CD14-positive monocyte (primary cell): ENCODE results near the gene TAF10. TPM values are rescaled to one million over a fixed set of nuclear protein-coding genes. Genes with fewer than 3 reads are reported as not detected.

Source experiments
- DNase-seq, 3 donors: peaks; one replicate each; pipeline ENCODE4 v3.0.0-alpha.2; 2011 to 2022
- H2AFZ ChIP-seq: 2 replicates; pipeline ENCODE4 v1.6.0; 2012; ENCODE audit warnings: mild to moderate bottlenecking, low read depth, low read length, inconsistent platforms; ENCODE audit not compliant: insufficient read depth, poor library complexity, severe bottlenecking
- H3K27ac ChIP-seq, 2 donors: 1 replicate in 1 of 2; 2 replicates in 1 of 2; pipeline ENCODE4 v1.5.1; 2012 to 2013; ENCODE audit warnings: low read length in 2 of 2, control low read depth in 1 of 2, inconsistent platforms in 1 of 2, low read depth in 1 of 2, mild to moderate bottlenecking in 1 of 2
- H3K27me3 ChIP-seq, 2 donors: one replicate each; pipeline versions ENCODE4 v1.6.0 to v1.6.1; 2011 to 2013; ENCODE audit warnings: low read length in 2 of 2; ENCODE audit not compliant: control insufficient read depth in 2 of 2, insufficient read depth in 2 of 2
- H3K36me3 ChIP-seq, 2 donors: replicated peaks in 1 of 2; 1 replicate in 1 of 2; 2 replicates in 1 of 2; pipeline versions ENCODE4 v1.5.1 to v1.6.1; 2012 to 2013; ENCODE audit warnings: low read length in 2 of 2, control low read depth in 1 of 2, inconsistent platforms in 1 of 2, mild to moderate bottlenecking in 1 of 2; ENCODE audit not compliant: insufficient read depth in 2 of 2, control insufficient read depth in 1 of 2
- H3K4me1 ChIP-seq, 2 donors: 1 replicate in 1 of 2; 2 replicates in 1 of 2; pipeline versions ENCODE4 v1.5.1 to v1.6.1; 2012 to 2013; ENCODE audit warnings: low read length in 2 of 2, control low read depth in 1 of 2, inconsistent platforms in 1 of 2, mild to moderate bottlenecking in 1 of 2, moderate library complexity in 1 of 2; ENCODE audit not compliant: insufficient read depth in 2 of 2, control insufficient read depth in 1 of 2
- H3K4me2 ChIP-seq: replicated peaks from 2 replicates; pipeline ENCODE3; 2012; ENCODE audit warnings: low read length, moderate library complexity, mild to moderate bottlenecking; ENCODE audit not compliant: poor library complexity, severe bottlenecking; ENCODE audit errors: extremely low read depth
- H3K4me3 ChIP-seq, 3 experiments: fragments of 200-600 bp in 1 of 3; sonication (generic) in 1 of 3; replicated peaks in 1 of 3; 1 replicate in 2 of 3; 2 replicates in 1 of 3; pipeline ENCODE4 v1.5.1; 2011 to 2013; ENCODE audit warnings: low read length in 3 of 3, mild to moderate bottlenecking in 3 of 3, control low read depth in 2 of 3, low read depth in 2 of 3, inconsistent platforms in 1 of 3, moderate library complexity in 1 of 3
- H3K79me2 ChIP-seq: 2 replicates; pipeline ENCODE4 v1.6.0; 2012; ENCODE audit warnings: mild to moderate bottlenecking, control low read depth, inconsistent platforms, low read length, moderate library complexity; ENCODE audit not compliant: insufficient read depth
- H3K9ac ChIP-seq: 2 replicates; pipeline ENCODE4 v1.6.0; 2017; ENCODE audit warnings: low read length, mild to moderate bottlenecking; ENCODE audit not compliant: insufficient read depth, poor library complexity, severe bottlenecking
- H3K9me3 ChIP-seq, 2 donors: replicated peaks in 1 of 2; 1 replicate in 1 of 2; 2 replicates in 1 of 2; pipeline versions ENCODE4 v1.5.1 to v1.6.1; 2012 to 2013; ENCODE audit warnings: low read length in 2 of 2, control low read depth in 1 of 2; ENCODE audit not compliant: control insufficient read depth in 1 of 2, insufficient read depth in 1 of 2
- H4K20me1 ChIP-seq: 2 replicates; pipeline ENCODE4 v1.6.0; 2012; ENCODE audit warnings: mild to moderate bottlenecking, low read length, control low read depth, moderate library complexity; ENCODE audit not compliant: insufficient read depth
- H3K27ac Mint-ChIP-seq, 7 donors: one replicate each; pipeline ENCODE4 v1.8.0; 2020; ENCODE audit warnings: mild to moderate bottlenecking in 7 of 7, mixed read lengths in 7 of 7, moderate library complexity in 6 of 7, inconsistent platforms in 2 of 7
- H3K27me3 Mint-ChIP-seq, 3 donors: one replicate each; pipeline ENCODE4 v1.8.0; 2021 to 2022; ENCODE audit warnings: low read depth in 3 of 3, mild to moderate bottlenecking in 3 of 3, mixed read lengths in 3 of 3, moderate library complexity in 3 of 3, inconsistent platforms in 1 of 3
- H3K36me3 Mint-ChIP-seq, 2 donors: one replicate each; pipeline ENCODE4 v1.8.0; 2020; ENCODE audit warnings: mixed read lengths in 2 of 2, inconsistent platforms in 1 of 2, mild to moderate bottlenecking in 1 of 2
- H3K4me1 Mint-ChIP-seq: one replicate; pipeline ENCODE4 v1.8.0; 2020; ENCODE audit warnings: mild to moderate bottlenecking, mixed read lengths
- H3K4me3 Mint-ChIP-seq, 2 donors: one replicate each; pipeline ENCODE4 v1.8.0; 2020; ENCODE audit warnings: mild to moderate bottlenecking in 2 of 2, mixed read lengths in 2 of 2, moderate library complexity in 1 of 2
- H3K9me3 Mint-ChIP-seq, 7 donors: one replicate each; pipeline ENCODE4 v1.8.0; 2020 to 2022; ENCODE audit warnings: mixed read lengths in 7 of 7, mild to moderate bottlenecking in 6 of 7, moderate library complexity in 6 of 7, inconsistent platforms in 2 of 7
- CTCF ChIP-seq: fragments of 200-600 bp; IDR thresholded peaks from one replicate; pipeline ENCODE4 v1.8.0; 2022; ENCODE audit warnings: antibody characterized with exemption, mild to moderate bottlenecking
- WGBS: methylation state at CpG from one replicate; pipeline ENCODE4 v1.1.5; 2013; ENCODE audit warnings: missing lambda C conversion rate; ENCODE audit not compliant: insufficient coverage; 5-methylcytosine and 5-hydroxymethylcytosine counted together
- intact Hi-C, 2 donors: fragments of 100-400 bp; cut with micrococcal nuclease; formaldehyde crosslinking; loops; one replicate each; pipeline versions ENCODE4 v1.15.0 to v1.15.1; 2023
- polyA plus RNA-seq, 3 donors: library from polyadenylated mRNA; depleted of rRNA in 1 of 3; unstranded in 2 of 3; stranded (reverse) in 1 of 3; fragments of 300-500 nt in 2 of 3; fragments of >200 nt in 1 of 3; fragmentation: Illumina TruSeq in 2 of 3; gene quantifications; 1 replicate in 2 of 3; 2 replicates in 1 of 3; pipeline ENCODE4 v1.2.3, GENCODE V29; 2012 to 2021

The TAF10 gene
- polyA plus RNA-seq, 3 donors = 137 to 233 (median 232) TPM

GRCh38 chr11:6640985-6641701 is 29.1 kb upstream of the TAF10 start:
- no peaks in the 10 kb centered on the region for H3K36me3 ChIP-seq
- no peak for DNase-seq
- no peaks in the 10 kb centered on the region for H3K9me3 ChIP-seq
- no peaks in the 10 kb centered on the region for H3K4me1 Mint-ChIP-seq
- peaks cover 18 to 24% of the 10 kb centered on the region in 2 donors for H3K4me1 ChIP-seq
- no peak overlapping the region for H3K9ac ChIP-seq
- no peak overlapping the region for H3K4me3 ChIP-seq
- H2AFZ ChIP-seq = no peak overlapping the region
- no peaks in the 10 kb centered on the region for H4K20me1 ChIP-seq
- H3K4me3 Mint-ChIP-seq = no peak overlapping the region
- no peak overlapping the region for H3K27ac ChIP-seq
- H3K27me3 Mint-ChIP-seq = peaks cover 0 to 2% (median 0%) of the 10 kb centered on the region in 3 donors
- TF ChIP-seq CTCF = no peak
- H3K27me3 ChIP-seq = no peaks in the 10 kb centered on the region
- no peak overlapping the region for H3K27ac Mint-ChIP-seq
- no peaks in the 10 kb centered on the region for H3K36me3 Mint-ChIP-seq
- intact Hi-C loops = no loop called here
- H3K79me2 ChIP-seq = no peaks in the 10 kb centered on the region
- H3K9me3 Mint-ChIP-seq = no peaks in the 10 kb centered on the region
- H3K4me2 ChIP-seq = no peak overlapping the region
- WGBS = 98% methylated on average over 26 of the region's 26 CpGs

GRCh38 chr11:6640036-6640984 is 28.3 kb upstream of the TAF10 start:
- H3K4me3 ChIP-seq = no peak overlapping the region
- no peak overlapping the region for H3K27ac Mint-ChIP-seq
- no peaks in the 10 kb centered on the region for H3K36me3 Mint-ChIP-seq
- intact Hi-C loops = no loop called here
- no peaks in the 10 kb centered on the region for H3K27me3 Mint-ChIP-seq
- no peak for DNase-seq
- no peaks in the 10 kb centered on the region for H3K79me2 ChIP-seq
- TF ChIP-seq CTCF = no peak
- no peaks in the 10 kb centered on the region for H4K20me1 ChIP-seq
- no peaks in the 10 kb centered on the region for H3K36me3 ChIP-seq
- H3K4me1 ChIP-seq = peaks cover 23 to 27% of the 10 kb centered on the region in 2 donors
- H3K27me3 ChIP-seq = no peaks in the 10 kb centered on the region
- H3K4me3 Mint-ChIP-seq = no peak overlapping the region
- H3K27ac ChIP-seq = no peak overlapping the region
- no peaks in the 10 kb centered on the region for H3K9me3 ChIP-seq
- no peak overlapping the region for H2AFZ ChIP-seq
- no peaks in the 10 kb centered on the region for H3K9me3 Mint-ChIP-seq
- H3K4me2 ChIP-seq = no peak overlapping the region
- no peaks in the 10 kb centered on the region for H3K4me1 Mint-ChIP-seq
- H3K9ac ChIP-seq = no peak overlapping the region
- 99% methylated on average over 30 of the region's 36 CpGs for WGBS
